Stimulated activated naive CD4-positive, alpha-beta T cell (primary cell): ENCODE measurements around the gene PRG3.
"Not testable (repeated sequence)": the region's sequence is repeated elsewhere in the genome, so short reads cannot be mapped to it uniquely, and the experiment has no call there.

Source experiments
- DNase-seq, 6 experiments: peaks; one replicate each; lab custom pipeline; 2025; lab: John Stamatoyannopoulos, UW

PRG3 gene

DNA sequence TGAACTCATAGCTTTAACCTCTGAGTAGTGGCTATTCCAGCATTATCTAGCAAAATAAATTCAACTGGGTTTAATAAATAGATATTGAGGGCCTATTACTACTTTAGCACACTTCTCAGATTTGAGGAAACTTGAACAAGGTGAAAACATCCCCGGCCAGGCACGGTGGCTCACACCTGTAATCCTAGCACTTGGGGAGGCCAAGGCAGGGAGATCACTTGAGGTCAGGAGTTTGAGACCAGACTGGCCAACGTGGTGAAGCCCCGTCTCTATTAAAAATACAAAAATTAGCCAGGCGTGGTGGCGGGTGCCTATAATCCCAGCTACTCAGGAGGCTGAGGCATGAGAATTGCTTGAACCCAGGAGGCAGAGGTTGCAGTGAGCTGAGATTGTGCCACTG, 44.1 kb downstream of the PRG3 start:
- DNase-seq = not testable (repeated sequence)

- peak in 1 of 6 experiments; percentile 20 for DNase-seq
Observed at GRCh38 chr11:57336111-57336666, 44.8 kb downstream of the PRG3 start.

- peak; percentile 78 to 89 (median 80) for DNase-seq
Observed at GRCh38 chr11:57335343-57336110, 45.4 kb downstream of the PRG3 start, which contains the start of gene SSRP1. TSS of gene SSRP1 (minus strand) at chr11:57335892. CDS start at chr11:57335121, 771 bp downstream.

- no peak for DNase-seq
Observed at GRCh38 chr11:57335023-57335342, 46.0 kb downstream of the PRG3 start.

DNA sequence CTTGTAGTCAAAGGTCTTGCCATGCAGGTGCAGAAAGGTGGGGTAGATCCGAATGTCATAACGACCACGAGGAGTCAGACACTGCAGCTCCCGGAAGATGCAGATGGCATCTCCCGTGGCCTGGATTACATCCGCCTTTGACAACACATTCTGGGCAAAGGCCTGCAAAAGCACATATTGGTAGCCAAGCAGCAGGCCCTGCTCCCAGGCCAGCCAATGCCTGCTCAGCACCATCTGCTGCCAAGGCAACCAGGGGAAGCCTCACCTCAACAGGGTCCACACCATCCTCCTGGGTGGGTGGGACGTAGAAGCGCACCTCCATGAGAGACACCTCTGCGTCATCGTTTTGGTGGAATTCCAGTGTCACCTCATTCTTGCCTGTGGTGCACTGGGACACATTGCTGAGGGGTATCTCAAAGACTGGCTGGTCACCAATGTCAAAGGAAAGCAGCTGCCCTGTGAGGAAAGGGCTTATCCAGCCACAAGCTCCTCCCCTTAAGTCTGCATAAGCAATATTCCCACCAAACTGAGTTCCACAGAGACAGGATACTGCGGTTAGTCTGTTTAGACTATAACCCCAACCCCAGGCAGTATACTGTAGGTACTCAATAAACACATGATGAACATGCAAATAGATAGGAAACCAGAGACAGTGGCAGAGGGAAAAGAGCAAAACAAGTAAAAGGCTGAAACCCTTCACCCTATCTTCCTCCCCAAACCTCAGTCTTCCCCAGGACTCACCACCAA, 48.1 kb downstream of the PRG3 start:
- DNase-seq = no peak

GRCh38 chr11:57331720-57332119, 49.2 kb downstream of the PRG3 start:
- no peak for DNase-seq

- no peak for DNase-seq
Observed at GRCh38 chr11:57330029-57330428, 50.9 kb downstream of the PRG3 start.

- no peak for DNase-seq
Observed at GRCh38 chr11:57327721-57328120, 53.2 kb downstream of the PRG3 start.
